H9 (cell line): ENCODE results near the gene RNU6-9. TPM values are rescaled to one million over a fixed set of nuclear protein-coding genes. Genes with fewer than 3 reads are reported as not detected.

Source experiments
- DNase-seq: peaks from one replicate; pipeline ENCODE4 v3.0.0-alpha.2; 2017
- H2AFZ ChIP-seq: one replicate; pipeline ENCODE4 v1.6.1; 2013; ENCODE audit warnings: mild to moderate bottlenecking, low read length, control low read depth, moderate library complexity
- H2AK5ac ChIP-seq: 2 replicates; pipeline ENCODE4 v1.6.1; 2013; ENCODE audit warnings: low read length, control low read depth, mixed read lengths; ENCODE audit not compliant: insufficient read length
- H2BK120ac ChIP-seq: one replicate; pipeline ENCODE4 v1.6.1; 2013; ENCODE audit warnings: low read depth, mild to moderate bottlenecking, low read length, control low read depth, inconsistent platforms; ENCODE audit not compliant: poor library complexity, severe bottlenecking
- H2BK12ac ChIP-seq: 2 replicates; pipeline ENCODE4 v1.6.1; 2013; ENCODE audit warnings: low read length, control low read depth, mixed read lengths, low read depth; ENCODE audit not compliant: insufficient read length
- H2BK15ac ChIP-seq: 2 replicates; pipeline ENCODE4 v1.6.1; 2013; ENCODE audit warnings: low read depth, low read length, control low read depth
- H2BK20ac ChIP-seq: one replicate; pipeline ENCODE4 v1.6.1; 2013; ENCODE audit warnings: low read depth, mild to moderate bottlenecking, low read length, control low read depth, inconsistent platforms; ENCODE audit not compliant: poor library complexity, severe bottlenecking
- H2BK5ac ChIP-seq: 2 replicates; pipeline ENCODE4 v1.6.1; 2013; ENCODE audit warnings: low read length, control low read depth, mixed read lengths; ENCODE audit not compliant: insufficient read length
- H3K14ac ChIP-seq: 2 replicates; pipeline ENCODE4 v1.6.1; 2013; ENCODE audit warnings: low read length, control low read depth; ENCODE audit not compliant: insufficient read depth
- H3K18ac ChIP-seq: 2 replicates; pipeline ENCODE4 v1.6.1; 2013; ENCODE audit warnings: low read depth, mild to moderate bottlenecking, mixed read lengths, low read length, control low read depth; ENCODE audit not compliant: insufficient read length
- H3K23ac ChIP-seq: 2 replicates; pipeline ENCODE4 v1.6.1; 2013; ENCODE audit warnings: low read length, control low read depth, mixed read lengths, low read depth; ENCODE audit not compliant: insufficient read length
- H3K23me2 ChIP-seq: 2 replicates; pipeline ENCODE4 v1.6.1; 2013; ENCODE audit warnings: low read depth, mild to moderate bottlenecking, mixed read lengths, low read length, control low read depth; ENCODE audit not compliant: insufficient read length, poor library complexity, severe bottlenecking
- H3K27ac ChIP-seq: 2 replicates; pipeline ENCODE4 v1.5.1; 2013; ENCODE audit warnings: low read length, control low read depth, mixed read lengths, low read depth; ENCODE audit not compliant: insufficient read length
- H3K27me3 ChIP-seq: 2 replicates; pipeline ENCODE4 v1.6.1; 2013; ENCODE audit warnings: low read length, control low read depth, inconsistent platforms; ENCODE audit not compliant: insufficient read depth
- H3K4ac ChIP-seq: 2 replicates; pipeline ENCODE4 v1.6.1; 2013; ENCODE audit warnings: low read depth, mild to moderate bottlenecking, control low read depth, inconsistent platforms, low read length, moderate library complexity
- H3K4me1 ChIP-seq: 2 replicates; pipeline ENCODE4 v1.6.1; 2013; ENCODE audit warnings: low read length, control low read depth, inconsistent platforms; ENCODE audit not compliant: insufficient read depth
- H3K4me2 ChIP-seq: 2 replicates; pipeline ENCODE4 v1.6.1; 2013; ENCODE audit warnings: low read length, control low read depth, mixed read lengths; ENCODE audit not compliant: insufficient read length, insufficient read depth
- H3K56ac ChIP-seq: 2 replicates; pipeline ENCODE4 v1.6.1; 2013; ENCODE audit warnings: low read depth, mild to moderate bottlenecking, mixed read lengths, low read length, control low read depth; ENCODE audit not compliant: insufficient read length
- H3K79me1 ChIP-seq: 2 replicates; pipeline ENCODE4 v1.6.1; 2013; ENCODE audit warnings: low read depth, mild to moderate bottlenecking, moderate library complexity, low read length, control low read depth, inconsistent platforms; ENCODE audit not compliant: insufficient read depth, poor library complexity, severe bottlenecking
- H3K79me2 ChIP-seq: 2 replicates; pipeline ENCODE4 v1.6.1; 2013; ENCODE audit warnings: low read length, control low read depth, inconsistent platforms; ENCODE audit not compliant: insufficient read depth
- H3K9ac ChIP-seq: 2 replicates; pipeline ENCODE4 v1.6.1; 2013; ENCODE audit warnings: low read length, control low read depth, mixed read lengths; ENCODE audit not compliant: insufficient read length; ENCODE audit errors: extremely low read depth
- H3K9me3 ChIP-seq: one replicate; pipeline ENCODE4 v1.6.1; 2013; ENCODE audit warnings: low read depth, low read length, inconsistent platforms; ENCODE audit not compliant: control insufficient read depth
- H3T11ph ChIP-seq: one replicate; pipeline ENCODE4 v1.6.1; 2013; ENCODE audit warnings: mild to moderate bottlenecking, low read length, control low read depth, inconsistent platforms
- H4K20me1 ChIP-seq: one replicate; pipeline ENCODE4 v1.6.1; 2013; ENCODE audit not compliant: control insufficient read depth, insufficient read length, insufficient read depth
- H4K5ac ChIP-seq: 2 replicates; pipeline ENCODE4 v1.6.1; 2013; ENCODE audit warnings: low read depth, mild to moderate bottlenecking, mixed read lengths, low read length, control low read depth; ENCODE audit not compliant: insufficient read length
- H4K8ac ChIP-seq: replicated peaks from 2 replicates; pipeline ENCODE4 v1.6.1; 2013; ENCODE audit warnings: low read length, control low read depth, mixed read lengths, low read depth; ENCODE audit not compliant: insufficient read length
- H4K91ac ChIP-seq: 2 replicates; pipeline ENCODE4 v1.6.1; 2013; ENCODE audit warnings: low read depth, mild to moderate bottlenecking, moderate library complexity, mixed read lengths, low read length, control low read depth; ENCODE audit not compliant: insufficient read length
- H3K27ac Mint-ChIP-seq, 3 experiments: 2 replicates in 2 of 3; 3 replicates in 1 of 3; pipeline ENCODE4 v1.8.0; 2020 to 2021; ENCODE audit warnings: mixed read lengths in 3 of 3, mild to moderate bottlenecking in 1 of 3, moderate library complexity in 1 of 3
- H3K27me3 Mint-ChIP-seq: 2 replicates; pipeline ENCODE4 v1.8.0; 2021; ENCODE audit warnings: low read depth, mild to moderate bottlenecking, moderate library complexity, mixed read lengths
- H3K36me3 Mint-ChIP-seq, 3 experiments: 2 replicates in 2 of 3; 3 replicates in 1 of 3; pipeline ENCODE4 v1.8.0; 2020 to 2021; ENCODE audit warnings: low read depth in 3 of 3, mixed read lengths in 3 of 3; ENCODE audit not compliant: insufficient read depth in 1 of 3
- H3K4me1 Mint-ChIP-seq, 2 experiments: 2 replicates each; pipeline ENCODE4 v1.8.0; 2020; ENCODE audit warnings: mixed read lengths in 2 of 2
- H3K4me3 Mint-ChIP-seq, 2 experiments: 2 replicates in 1 of 2; 3 replicates in 1 of 2; pipeline ENCODE4 v1.8.0; 2020 to 2021; ENCODE audit warnings: mild to moderate bottlenecking in 2 of 2, mixed read lengths in 2 of 2, moderate library complexity in 1 of 2
- H3K9me3 Mint-ChIP-seq, 2 experiments: 2 replicates in 1 of 2; 3 replicates in 1 of 2; pipeline ENCODE4 v1.8.0; 2020; ENCODE audit warnings: mild to moderate bottlenecking in 2 of 2, mixed read lengths in 2 of 2, moderate library complexity in 1 of 2
- WGBS: extraction: QIAGEN DNeasy Blood & Tissue Kit; methylation state at CpG from one replicate; pipeline ENCODE4 v1.1.7; 2013; ENCODE audit warnings: missing lambda C conversion rate, low lambda C conversion rate, mixed read lengths; ENCODE audit not compliant: insufficient read length; ENCODE audit errors: extremely low coverage; 5-methylcytosine and 5-hydroxymethylcytosine counted together
- total RNA-seq: library from RNA; stranded (reverse); gene quantifications from 2 replicates; pipeline ENCODE4 v1.2.1, GENCODE V29; 2021
- TF ChIP-seq, protein P1 (sequence below): fragments of 200-600 bp; sonication (generic); conservative IDR thresholded peaks from 3 replicates; pipeline ENCODE4 v1.8.0; 2021; ENCODE audit warnings: antibody characterized with exemption, mild to moderate bottlenecking

The RNU6-9 gene
- total RNA-seq, 1 experiment from 2014 or later, result not detected

DNA sequence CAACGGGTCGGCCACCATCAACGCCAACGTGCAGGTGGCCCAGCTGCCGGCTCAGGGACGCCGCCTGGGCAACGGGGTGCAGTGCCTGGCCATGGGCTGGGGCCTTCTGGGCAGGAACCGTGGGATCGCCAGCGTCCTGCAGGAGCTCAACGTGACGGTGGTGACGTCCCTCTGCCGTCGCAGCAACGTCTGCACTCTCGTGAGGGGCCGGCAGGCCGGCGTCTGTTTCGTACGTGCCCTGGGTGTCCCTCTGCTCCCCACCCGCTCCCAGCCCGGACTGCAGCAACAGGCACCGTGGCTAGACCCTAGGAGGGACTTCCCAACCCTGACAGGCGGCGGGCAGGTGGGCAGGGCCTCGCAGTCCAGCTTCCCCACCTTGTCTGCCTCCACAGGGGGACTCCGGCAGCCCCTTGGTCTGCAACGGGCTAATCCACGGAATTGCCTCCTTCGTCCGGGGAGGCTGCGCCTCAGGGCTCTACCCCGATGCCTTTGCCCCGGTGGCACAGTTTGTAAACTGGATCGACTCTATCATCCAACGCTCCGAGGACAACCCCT, 37.6 kb upstream of the RNU6-9 start:
- Histone ChIP-seq H4K91ac (no peak overlapping the region), H4K20me1 (no peaks in the 10 kb centered on the region), H3K79me2 (no peaks in the 10 kb centered on the region), H3K23me2 (no peaks in the 10 kb centered on the region), H3K27me3 (peaks cover 3% of the 10 kb centered on the region; the same call in 1 of the 2 replicates), H2AK5ac (no peak overlapping the region), H3K18ac (no peak overlapping the region), H2BK120ac (no peak overlapping the region), H3K56ac (no peak overlapping the region), H3K4me2 (no peak overlapping the region), H4K8ac (no peak overlapping the region), H2BK5ac (no peak overlapping the region), H2BK20ac (no peak overlapping the region), H2BK12ac (no peak overlapping the region), H3K9me3 (no peaks in the 10 kb centered on the region), H2AFZ (no peak overlapping the region), H4K5ac (no peak overlapping the region), H2BK15ac (no peak overlapping the region), H3K9ac (no peak overlapping the region), H3K4me1 (no peaks in the 10 kb centered on the region), H3K4ac (no peak overlapping the region), H3K79me1 (no peaks in the 10 kb centered on the region), H3T11ph (no peak overlapping the region), H3K27ac (no peak overlapping the region), H3K23ac (no peak overlapping the region), H3K14ac (no peak overlapping the region)
- WGBS, result no CpG with 5 or more reads among the region's 40 CpGs
- H3K9me3 Mint-ChIP-seq, result peaks cover 0 to 2% of the 10 kb centered on the region in 2 experiments; a peak in 1 of 5 replicates
- peaks cover 34% of the 10 kb centered on the region for H3K27me3 Mint-ChIP-seq
- no peak for DNase-seq
- TF ChIP-seq, protein P1, sequence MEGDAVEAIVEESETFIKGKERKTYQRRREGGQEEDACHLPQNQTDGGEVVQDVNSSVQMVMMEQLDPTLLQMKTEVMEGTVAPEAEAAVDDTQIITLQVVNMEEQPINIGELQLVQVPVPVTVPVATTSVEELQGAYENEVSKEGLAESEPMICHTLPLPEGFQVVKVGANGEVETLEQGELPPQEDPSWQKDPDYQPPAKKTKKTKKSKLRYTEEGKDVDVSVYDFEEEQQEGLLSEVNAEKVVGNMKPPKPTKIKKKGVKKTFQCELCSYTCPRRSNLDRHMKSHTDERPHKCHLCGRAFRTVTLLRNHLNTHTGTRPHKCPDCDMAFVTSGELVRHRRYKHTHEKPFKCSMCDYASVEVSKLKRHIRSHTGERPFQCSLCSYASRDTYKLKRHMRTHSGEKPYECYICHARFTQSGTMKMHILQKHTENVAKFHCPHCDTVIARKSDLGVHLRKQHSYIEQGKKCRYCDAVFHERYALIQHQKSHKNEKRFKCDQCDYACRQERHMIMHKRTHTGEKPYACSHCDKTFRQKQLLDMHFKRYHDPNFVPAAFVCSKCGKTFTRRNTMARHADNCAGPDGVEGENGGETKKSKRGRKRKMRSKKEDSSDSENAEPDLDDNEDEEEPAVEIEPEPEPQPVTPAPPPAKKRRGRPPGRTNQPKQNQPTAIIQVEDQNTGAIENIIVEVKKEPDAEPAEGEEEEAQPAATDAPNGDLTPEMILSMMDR, result no peak
- no peak overlapping the region for H3K4me3 Mint-ChIP-seq
- H3K4me1 Mint-ChIP-seq, result no peaks in the 10 kb centered on the region
- no peaks in the 10 kb centered on the region for H3K36me3 Mint-ChIP-seq
- H3K27ac Mint-ChIP-seq, result no peak overlapping the region
